Measurements from ENCODE around the gene SH3RF1. TPM values are rescaled to one million over a fixed set of nuclear protein-coding genes. Genes with fewer than 3 reads are reported as not detected.

Gene SH3RF1
- total RNA-seq, 1 experiment from 2014 or later: 11.5 TPM

DNA sequence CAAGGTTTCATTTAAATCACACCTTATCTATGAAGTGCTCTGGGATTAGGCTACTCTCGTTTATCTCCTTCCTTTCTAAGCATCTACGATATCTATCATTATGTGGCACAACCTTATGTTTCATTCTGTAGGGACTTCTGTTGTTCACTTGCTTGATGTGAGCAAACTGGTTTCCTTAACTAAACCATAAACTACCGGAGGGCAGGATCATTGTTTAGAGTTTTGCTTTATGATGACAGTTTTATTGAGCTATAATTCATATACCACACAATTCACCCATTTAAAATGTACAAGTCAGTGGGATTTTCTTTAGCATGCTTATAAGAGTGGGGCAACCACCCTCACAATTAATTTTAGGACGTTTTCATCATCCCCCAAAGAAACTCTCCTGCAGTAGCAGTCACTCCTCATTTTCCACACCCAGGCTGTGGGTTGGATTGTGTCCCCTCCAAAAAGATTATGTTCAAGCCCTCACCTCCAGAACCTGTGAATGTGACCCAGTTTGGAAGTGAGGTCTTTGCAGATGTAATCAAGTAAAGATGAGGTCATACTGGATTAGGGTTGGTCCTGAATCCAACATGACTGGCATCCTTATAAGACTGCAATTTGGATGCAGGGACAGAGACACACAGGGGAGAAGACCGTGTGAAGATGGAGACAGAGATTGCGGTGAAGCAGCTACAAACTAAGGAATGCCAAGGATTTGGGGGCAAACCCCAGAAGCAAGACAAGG, 42.1 kb upstream of the SH3RF1 start:
- POLR2A ChIA-PET: no interaction called here
- no peaks in the 10 kb centered on the region for H3K27me3 ChIP-seq (ENCODE audit: control insufficient read depth, insufficient read depth, low read length)
- CTCF ChIA-PET: interaction anchor here (0.6 kb wide), 1 partner anchor 917 kb away, joined by 7 read pairs; no protein-coding TSS in a partner anchor
- no peaks in the 10 kb centered on the region for H3K36me3 ChIP-seq (ENCODE audit: control insufficient read depth, insufficient read depth, low read length)
- no peak overlapping the region for H3K4me3 ChIP-seq (ENCODE audit: low read depth in 2 of 2, low read length in 2 of 2)
- no TSS peak for BruUV-seq (replicated peaks)
- TF ChIP-seq, protein P1, sequence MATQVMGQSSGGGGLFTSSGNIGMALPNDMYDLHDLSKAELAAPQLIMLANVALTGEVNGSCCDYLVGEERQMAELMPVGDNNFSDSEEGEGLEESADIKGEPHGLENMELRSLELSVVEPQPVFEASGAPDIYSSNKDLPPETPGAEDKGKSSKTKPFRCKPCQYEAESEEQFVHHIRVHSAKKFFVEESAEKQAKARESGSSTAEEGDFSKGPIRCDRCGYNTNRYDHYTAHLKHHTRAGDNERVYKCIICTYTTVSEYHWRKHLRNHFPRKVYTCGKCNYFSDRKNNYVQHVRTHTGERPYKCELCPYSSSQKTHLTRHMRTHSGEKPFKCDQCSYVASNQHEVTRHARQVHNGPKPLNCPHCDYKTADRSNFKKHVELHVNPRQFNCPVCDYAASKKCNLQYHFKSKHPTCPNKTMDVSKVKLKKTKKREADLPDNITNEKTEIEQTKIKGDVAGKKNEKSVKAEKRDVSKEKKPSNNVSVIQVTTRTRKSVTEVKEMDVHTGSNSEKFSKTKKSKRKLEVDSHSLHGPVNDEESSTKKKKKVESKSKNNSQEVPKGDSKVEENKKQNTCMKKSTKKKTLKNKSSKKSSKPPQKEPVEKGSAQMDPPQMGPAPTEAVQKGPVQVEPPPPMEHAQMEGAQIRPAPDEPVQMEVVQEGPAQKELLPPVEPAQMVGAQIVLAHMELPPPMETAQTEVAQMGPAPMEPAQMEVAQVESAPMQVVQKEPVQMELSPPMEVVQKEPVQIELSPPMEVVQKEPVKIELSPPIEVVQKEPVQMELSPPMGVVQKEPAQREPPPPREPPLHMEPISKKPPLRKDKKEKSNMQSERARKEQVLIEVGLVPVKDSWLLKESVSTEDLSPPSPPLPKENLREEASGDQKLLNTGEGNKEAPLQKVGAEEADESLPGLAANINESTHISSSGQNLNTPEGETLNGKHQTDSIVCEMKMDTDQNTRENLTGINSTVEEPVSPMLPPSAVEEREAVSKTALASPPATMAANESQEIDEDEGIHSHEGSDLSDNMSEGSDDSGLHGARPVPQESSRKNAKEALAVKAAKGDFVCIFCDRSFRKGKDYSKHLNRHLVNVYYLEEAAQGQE (IDR thresholded peaks at IDR 0.05; ENCODE audit: insufficient read depth in 1 of 2, low read depth in 2 of 2, low read length in 1 of 2): no peak
- TF ChIP-seq, protein P2, sequence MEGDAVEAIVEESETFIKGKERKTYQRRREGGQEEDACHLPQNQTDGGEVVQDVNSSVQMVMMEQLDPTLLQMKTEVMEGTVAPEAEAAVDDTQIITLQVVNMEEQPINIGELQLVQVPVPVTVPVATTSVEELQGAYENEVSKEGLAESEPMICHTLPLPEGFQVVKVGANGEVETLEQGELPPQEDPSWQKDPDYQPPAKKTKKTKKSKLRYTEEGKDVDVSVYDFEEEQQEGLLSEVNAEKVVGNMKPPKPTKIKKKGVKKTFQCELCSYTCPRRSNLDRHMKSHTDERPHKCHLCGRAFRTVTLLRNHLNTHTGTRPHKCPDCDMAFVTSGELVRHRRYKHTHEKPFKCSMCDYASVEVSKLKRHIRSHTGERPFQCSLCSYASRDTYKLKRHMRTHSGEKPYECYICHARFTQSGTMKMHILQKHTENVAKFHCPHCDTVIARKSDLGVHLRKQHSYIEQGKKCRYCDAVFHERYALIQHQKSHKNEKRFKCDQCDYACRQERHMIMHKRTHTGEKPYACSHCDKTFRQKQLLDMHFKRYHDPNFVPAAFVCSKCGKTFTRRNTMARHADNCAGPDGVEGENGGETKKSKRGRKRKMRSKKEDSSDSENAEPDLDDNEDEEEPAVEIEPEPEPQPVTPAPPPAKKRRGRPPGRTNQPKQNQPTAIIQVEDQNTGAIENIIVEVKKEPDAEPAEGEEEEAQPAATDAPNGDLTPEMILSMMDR (IDR thresholded peaks at IDR 0.05): no peak
- TF ChIP-seq TCF7L2 (IDR thresholded peaks at IDR 0.05; ENCODE audit: low read depth, low read length) (no peak), POLR2AphosphoS5 (IDR thresholded peaks at IDR 0.05; ENCODE audit: low read depth, low read length) (no peak), SIN3A (IDR thresholded peaks at IDR 0.05; ENCODE audit: borderline replicate concordance, insufficient read depth, low read depth, low read length) (no peak)
- DNase-seq (ENCODE audit: low read depth, low spot score): no peak
- no peaks in the 10 kb centered on the region for H3K9me3 ChIP-seq (ENCODE audit: control insufficient read depth, insufficient read depth, low read depth, low read length)
- no peak overlapping the region for H3K27ac ChIP-seq (ENCODE audit: low read length)
- ATAC-seq: no peak
- intact Hi-C loops (cut with micrococcal nuclease; ENCODE audit: unreplicated experiment): no loop called here
- in situ Hi-C loops (cut with HindIII; ENCODE audit: low pct_unique_long_range_greater_than_20kb, low sequenced_read_pairs): no loop called here
- H3K4me1 ChIP-seq (ENCODE audit: control insufficient read depth, insufficient read depth, low read length): no peaks in the 10 kb centered on the region

DNA sequence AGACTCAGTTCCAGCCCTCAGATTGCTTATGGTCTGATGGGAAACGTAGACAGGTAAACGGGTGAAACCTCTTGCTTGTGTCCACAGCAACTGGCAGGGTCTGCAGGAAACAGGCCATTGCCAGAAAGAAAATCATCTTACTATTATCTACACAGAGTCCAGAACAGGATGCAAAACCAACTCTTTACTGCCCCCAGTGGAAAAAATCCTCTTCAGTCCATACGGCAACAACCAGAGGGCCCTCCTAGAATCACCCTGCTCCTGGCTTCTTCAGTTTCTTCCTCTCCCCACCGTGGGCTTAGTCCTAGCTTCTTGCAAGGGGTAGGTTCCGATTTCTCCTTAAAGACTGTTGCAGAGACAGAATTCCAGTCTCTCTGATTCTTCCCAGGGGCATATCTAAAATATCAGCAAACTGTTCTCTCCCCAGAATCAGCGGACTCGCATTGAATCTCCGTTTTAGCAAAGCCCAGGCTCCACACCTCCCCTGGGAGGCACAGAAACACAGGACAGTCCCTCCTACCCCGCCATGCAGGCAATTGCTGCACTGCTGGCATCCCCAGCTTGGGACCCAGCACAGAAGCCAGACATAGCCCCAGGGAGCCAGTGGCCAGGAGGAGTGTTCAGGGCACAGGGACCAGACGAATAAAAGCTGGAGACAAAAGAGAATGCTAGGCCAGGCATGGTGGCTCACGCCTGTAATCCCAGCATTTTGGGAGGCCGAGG, 41.0 kb upstream of the SH3RF1 start:
- Histone ChIP-seq H3K27ac (ENCODE audit: low read length) (no peak overlapping the region), H3K4me3 (ENCODE audit: low read depth in 2 of 2, low read length in 2 of 2) (no peak overlapping the region), H3K27me3 (ENCODE audit: control insufficient read depth, insufficient read depth, low read length) (no peaks in the 10 kb centered on the region), H3K9me3 (ENCODE audit: control insufficient read depth, insufficient read depth, low read depth, low read length) (no peaks in the 10 kb centered on the region), H3K36me3 (ENCODE audit: control insufficient read depth, insufficient read depth, low read length) (no peaks in the 10 kb centered on the region), H3K4me1 (ENCODE audit: control insufficient read depth, insufficient read depth, low read length) (no peaks in the 10 kb centered on the region)
- CTCF ChIA-PET: no interaction called here
- intact Hi-C loops (cut with micrococcal nuclease; ENCODE audit: unreplicated experiment): no loop called here
- TF ChIP-seq, protein P2 (IDR thresholded peaks at IDR 0.05): peak; percentile 52
- no peak for TF ChIP-seq TCF7L2 (IDR thresholded peaks at IDR 0.05; ENCODE audit: low read depth, low read length)
- ATAC-seq (peak; percentile 80), DNase-seq (ENCODE audit: low read depth, low spot score) (no peak)
- POLR2A ChIA-PET: no interaction called here
- no TSS peak for BruUV-seq (replicated peaks)
- in situ Hi-C loops (cut with HindIII; ENCODE audit: low pct_unique_long_range_greater_than_20kb, low sequenced_read_pairs): no loop called here
